ENCODE results near the gene TRIM32. TPM values are rescaled to one million over a fixed set of nuclear protein-coding genes. Genes with fewer than 3 reads are reported as not detected.

The TRIM32 gene
- total RNA-seq, 1 experiment from 2014 or later, result 40.5 TPM

GRCh38 chr9:116694785-116695291 is 7.7 kb downstream of the TRIM32 start:
- intact Hi-C loops (cut with micrococcal nuclease; ENCODE audit: unreplicated experiment), result no loop called here
- Histone ChIP-seq H3F3A (ENCODE audit: insufficient read depth, low read depth) (peaks cover 15% of the 10 kb centered on the region), H3K4me2 (no peak overlapping the region), H3K27me3 (ENCODE audit: insufficient read depth, low read depth) (no peaks in the 10 kb centered on the region), H3K4me3 (no peak overlapping the region), H3K4me1 (replicated peaks; ENCODE audit: insufficient read depth) (peaks cover 28% of the 10 kb centered on the region), H3K27ac (no peak overlapping the region), H4K20me1 (ENCODE audit: insufficient read depth) (no peaks in the 10 kb centered on the region; the same call in 1 of the 2 replicates), H3K9me3 (ENCODE audit: insufficient read depth, low read depth) (no peaks in the 10 kb centered on the region), H3K9me2 (ENCODE audit: insufficient read depth) (no peaks in the 10 kb centered on the region), H3K79me2 (ENCODE audit: low read depth) (peaks cover 79% of the 10 kb centered on the region), H3K36me3 (ENCODE audit: low read depth) (peaks cover 27% of the 10 kb centered on the region), H2AFZ (no peak overlapping the region)
- BruUV-seq (replicated peaks), result no TSS peak
- POLR2A ChIA-PET (ENCODE audit: unreplicated experiment), result no interaction called here
- CTCF ChIA-PET, result interaction anchor here (0.6 kb wide), 2 partner anchors 43 to 143 kb away, joined by 4 to 7 read pairs; no protein-coding TSS in a partner anchor
- no peak for DNase-seq
- TF ChIP-seq EZH2 (IDR thresholded peaks at IDR 0.05; ENCODE audit: low read depth) (no peak), CTCF (conservative IDR thresholded peaks at IDR 0.05) (no peak)

GRCh38 chr9:116695438-116695837 is 8.3 kb downstream of the TRIM32 start:
- ChIA-PET POLR2A (ENCODE audit: unreplicated experiment) (no interaction called here), CTCF (interaction anchor here (0.6 kb wide), 1 partner anchor 143 kb away, joined by 7 read pairs; no protein-coding TSS in a partner anchor)
- Histone ChIP-seq H3K4me1 (replicated peaks; ENCODE audit: insufficient read depth) (peaks cover 29% of the 10 kb centered on the region), H3K9me2 (ENCODE audit: insufficient read depth) (no peaks in the 10 kb centered on the region), H3K79me2 (ENCODE audit: low read depth) (peaks cover 74% of the 10 kb centered on the region), H3K4me2 (no peak overlapping the region), H3K4me3 (no peak overlapping the region), H3K9me3 (ENCODE audit: insufficient read depth, low read depth) (no peaks in the 10 kb centered on the region), H3K36me3 (ENCODE audit: low read depth) (peaks cover 33% of the 10 kb centered on the region), H3K27me3 (ENCODE audit: insufficient read depth, low read depth) (no peaks in the 10 kb centered on the region), H3K27ac (no peak overlapping the region), H4K20me1 (ENCODE audit: insufficient read depth) (no peaks in the 10 kb centered on the region; the same call in 1 of the 2 replicates), H2AFZ (no peak overlapping the region), H3F3A (ENCODE audit: insufficient read depth, low read depth) (peaks cover 18% of the 10 kb centered on the region)
- DNase-seq, result no peak
- TF ChIP-seq CTCF (conservative IDR thresholded peaks at IDR 0.05) (no peak), EZH2 (IDR thresholded peaks at IDR 0.05; ENCODE audit: low read depth) (no peak)
- intact Hi-C loops (cut with micrococcal nuclease; ENCODE audit: unreplicated experiment), result no loop called here
- no TSS peak for BruUV-seq (replicated peaks)

- Histone ChIP-seq H3K4me2 (no peak overlapping the region), H3K4me1 (replicated peaks; ENCODE audit: insufficient read depth) (peaks cover 43% of the 10 kb centered on the region), H3K27me3 (ENCODE audit: insufficient read depth, low read depth) (no peaks in the 10 kb centered on the region), H3K4me3 (no peak overlapping the region), H3K27ac (no peak overlapping the region), H3K9me2 (ENCODE audit: insufficient read depth) (no peaks in the 10 kb centered on the region), H3K9me3 (ENCODE audit: insufficient read depth, low read depth) (no peaks in the 10 kb centered on the region), H3K79me2 (ENCODE audit: low read depth) (peaks cover 57% of the 10 kb centered on the region), H3K36me3 (ENCODE audit: low read depth) (peaks cover 37% of the 10 kb centered on the region), H4K20me1 (ENCODE audit: insufficient read depth) (peaks cover 2% of the 10 kb centered on the region), H2AFZ (no peak overlapping the region), H3F3A (ENCODE audit: insufficient read depth, low read depth) (peaks cover 33% of the 10 kb centered on the region)
- intact Hi-C loops (cut with micrococcal nuclease; ENCODE audit: unreplicated experiment), result no loop called here
- POLR2A ChIA-PET (ENCODE audit: unreplicated experiment), result interaction anchor here (0.6 kb wide), 1 partner anchor 104 kb away, joined by 3 read pairs; no protein-coding TSS in a partner anchor
- CTCF ChIA-PET, result interaction anchor here (0.6 kb wide), 1 partner anchor 40 kb away, joined by 3 read pairs; no protein-coding TSS in a partner anchor
- no peak for DNase-seq
- TF ChIP-seq CTCF (conservative IDR thresholded peaks at IDR 0.05) (no peak), EZH2 (IDR thresholded peaks at IDR 0.05; ENCODE audit: low read depth) (no peak)
- BruUV-seq (replicated peaks), result no TSS peak
Observed at GRCh38 chr9:116697362-116697761, 10.3 kb downstream of the TRIM32 start.

Measured in PC-9 (cell line).